ENCODE results near the gene EYA4. TPM values are rescaled to one million over a fixed set of nuclear protein-coding genes. Genes with fewer than 3 reads are reported as not detected.

The EYA4 gene
- total RNA-seq, 1 donor from 2014 or later = 0.78 TPM

GRCh38 chr6:133266186-133266585 is 25.0 kb downstream of the EYA4 start:
- Mint-ChIP-seq H3K4me3 (ENCODE audit: unreplicated experiment) (no peak overlapping the region), H3K27me3 (ENCODE audit: unreplicated experiment) (peaks cover 26% of the 10 kb centered on the region), H3K36me3 (ENCODE audit: unreplicated experiment) (no peaks in the 10 kb centered on the region), H3K4me1 (ENCODE audit: unreplicated experiment) (no peaks in the 10 kb centered on the region), H3K9me3 (ENCODE audit: unreplicated experiment) (no peaks in the 10 kb centered on the region), H3K27ac (ENCODE audit: unreplicated experiment) (no peak overlapping the region)
- TF ChIP-seq CTCF (IDR thresholded peaks at IDR 0.05) = no peak
- no peak for DNase-seq (ENCODE audit: extremely low spot score, unreplicated experiment)

- H3K27me3 Mint-ChIP-seq (ENCODE audit: unreplicated experiment) = peaks cover 10% of the 10 kb centered on the region
- no peaks in the 10 kb centered on the region for H3K36me3 Mint-ChIP-seq (ENCODE audit: unreplicated experiment)
- H3K4me1 Mint-ChIP-seq (ENCODE audit: unreplicated experiment) = no peaks in the 10 kb centered on the region
- no peaks in the 10 kb centered on the region for H3K9me3 Mint-ChIP-seq (ENCODE audit: unreplicated experiment)
- H3K4me3 Mint-ChIP-seq (ENCODE audit: unreplicated experiment) = no peak overlapping the region
- H3K27ac Mint-ChIP-seq (ENCODE audit: unreplicated experiment) = no peak overlapping the region
- DNase-seq (ENCODE audit: extremely low spot score, unreplicated experiment) = no peak
- no peak for TF ChIP-seq CTCF (IDR thresholded peaks at IDR 0.05)
Observed at GRCh38 chr6:133268621-133269020, 27.5 kb downstream of the EYA4 start.

- Mint-ChIP-seq H3K27ac (ENCODE audit: unreplicated experiment) (no peak overlapping the region), H3K9me3 (ENCODE audit: unreplicated experiment) (no peaks in the 10 kb centered on the region), H3K27me3 (ENCODE audit: unreplicated experiment) (peaks cover 10% of the 10 kb centered on the region)
Observed at GRCh38 chr6:133274813-133275212, 33.7 kb downstream of the EYA4 start.

GRCh38 chr6:133275213-133275612 is 34.1 kb downstream of the EYA4 start:
- no peaks in the 10 kb centered on the region for H3K4me1 Mint-ChIP-seq (ENCODE audit: unreplicated experiment)
- H3K36me3 Mint-ChIP-seq (ENCODE audit: unreplicated experiment) = no peaks in the 10 kb centered on the region
- no peaks in the 10 kb centered on the region for H3K9me3 Mint-ChIP-seq (ENCODE audit: unreplicated experiment)
- no peak overlapping the region for H3K4me3 Mint-ChIP-seq (ENCODE audit: unreplicated experiment)
- H3K27me3 Mint-ChIP-seq (ENCODE audit: unreplicated experiment) = peaks cover 10% of the 10 kb centered on the region
- DNase-seq (ENCODE audit: extremely low spot score, unreplicated experiment) = no peak
- TF ChIP-seq CTCF (IDR thresholded peaks at IDR 0.05) = no peak
- no peak overlapping the region for H3K27ac Mint-ChIP-seq (ENCODE audit: unreplicated experiment)

More at GRCh38 chr6:133274813-133275212, 33.7 kb downstream of the EYA4 start:
- Mint-ChIP-seq H3K4me1 (ENCODE audit: unreplicated experiment) (no peaks in the 10 kb centered on the region), H3K36me3 (ENCODE audit: unreplicated experiment) (no peaks in the 10 kb centered on the region), H3K4me3 (ENCODE audit: unreplicated experiment) (no peak overlapping the region)
- TF ChIP-seq CTCF (IDR thresholded peaks at IDR 0.05) = no peak
- no peak for DNase-seq (ENCODE audit: extremely low spot score, unreplicated experiment)

GRCh38 chr6:133277228-133277899 is 36.2 kb downstream of the EYA4 start:
- no peak for TF ChIP-seq CTCF (IDR thresholded peaks at IDR 0.05)
- Mint-ChIP-seq H3K36me3 (ENCODE audit: unreplicated experiment) (no peaks in the 10 kb centered on the region), H3K9me3 (ENCODE audit: unreplicated experiment) (no peaks in the 10 kb centered on the region), H3K4me1 (ENCODE audit: unreplicated experiment) (no peaks in the 10 kb centered on the region), H3K27ac (ENCODE audit: unreplicated experiment) (no peak overlapping the region), H3K4me3 (ENCODE audit: unreplicated experiment) (no peak overlapping the region), H3K27me3 (ENCODE audit: unreplicated experiment) (peaks cover 10% of the 10 kb centered on the region)
- no peak for DNase-seq (ENCODE audit: extremely low spot score, unreplicated experiment)
